Measurements from ENCODE around the gene F11. TPM values are rescaled to one million over a fixed set of nuclear protein-coding genes. Genes with fewer than 3 reads are reported as not detected.

Gene F11
- total and polyA plus RNA-seq, 2 of the 13 experiments (the other 11 are each of a cell fraction or from before 2014, with no cell fraction given), result 35.1 to 58.0 TPM

DNA sequence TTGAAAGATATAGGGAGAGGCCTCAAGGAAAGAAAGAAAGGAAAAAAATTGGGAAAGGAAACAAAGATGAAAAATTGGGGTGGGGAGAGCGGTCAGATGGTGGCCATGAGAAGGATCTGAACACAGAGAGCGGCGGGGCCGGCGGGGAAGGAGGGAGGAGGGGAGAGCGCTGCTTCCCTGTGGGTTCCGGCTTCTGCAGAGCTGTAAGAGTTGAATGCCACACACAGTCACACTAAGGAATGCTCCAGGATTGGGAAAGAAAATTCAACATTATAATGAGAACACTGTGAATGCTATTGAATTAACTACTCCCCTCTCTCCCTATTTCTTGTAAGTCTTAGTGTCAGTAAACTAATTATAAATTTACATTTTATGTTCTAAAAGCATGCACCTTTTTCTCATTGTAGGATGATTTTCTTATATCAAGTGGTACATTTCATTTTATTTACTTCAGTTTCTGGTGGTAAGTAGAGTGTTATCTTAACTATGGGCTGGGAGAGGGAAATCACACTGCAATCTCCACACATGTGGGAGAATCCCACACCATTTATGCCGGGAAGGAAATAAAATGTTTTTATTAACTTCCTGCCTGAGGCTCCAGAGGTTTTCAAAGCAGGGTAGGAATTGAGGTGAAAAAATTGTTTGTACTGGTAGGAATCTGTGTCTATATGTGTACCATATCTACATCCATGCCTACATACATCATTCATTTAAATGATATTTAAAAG, 904 bp downstream of the F11 start:
- peak overlapping the region; percentile 85 for H3K27ac ChIP-seq (ENCODE audit: extremely low read length, insufficient read depth, low read length)
- peak; percentile 41; the same call in 1 of the 2 replicates for TF ChIP-seq POLR2G (IDR thresholded peaks at IDR 0.05; ENCODE audit: low read depth, low read length)
- TF ChIP-seq, protein P1, sequence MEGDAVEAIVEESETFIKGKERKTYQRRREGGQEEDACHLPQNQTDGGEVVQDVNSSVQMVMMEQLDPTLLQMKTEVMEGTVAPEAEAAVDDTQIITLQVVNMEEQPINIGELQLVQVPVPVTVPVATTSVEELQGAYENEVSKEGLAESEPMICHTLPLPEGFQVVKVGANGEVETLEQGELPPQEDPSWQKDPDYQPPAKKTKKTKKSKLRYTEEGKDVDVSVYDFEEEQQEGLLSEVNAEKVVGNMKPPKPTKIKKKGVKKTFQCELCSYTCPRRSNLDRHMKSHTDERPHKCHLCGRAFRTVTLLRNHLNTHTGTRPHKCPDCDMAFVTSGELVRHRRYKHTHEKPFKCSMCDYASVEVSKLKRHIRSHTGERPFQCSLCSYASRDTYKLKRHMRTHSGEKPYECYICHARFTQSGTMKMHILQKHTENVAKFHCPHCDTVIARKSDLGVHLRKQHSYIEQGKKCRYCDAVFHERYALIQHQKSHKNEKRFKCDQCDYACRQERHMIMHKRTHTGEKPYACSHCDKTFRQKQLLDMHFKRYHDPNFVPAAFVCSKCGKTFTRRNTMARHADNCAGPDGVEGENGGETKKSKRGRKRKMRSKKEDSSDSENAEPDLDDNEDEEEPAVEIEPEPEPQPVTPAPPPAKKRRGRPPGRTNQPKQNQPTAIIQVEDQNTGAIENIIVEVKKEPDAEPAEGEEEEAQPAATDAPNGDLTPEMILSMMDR (CRISPR knock-in tag; IDR thresholded peaks at IDR 0.05), result peak; percentile 3; the same call in 1 of the 2 replicates
- no peak for TF ChIP-seq TMF1 (CRISPR knock-in tag; IDR thresholded peaks at IDR 0.05; ENCODE audit: low read depth)
- TF ChIP-seq FOXO1 (CRISPR knock-in tag; IDR thresholded peaks at IDR 0.05), result no peak
- no peak; the same call in 1 of the 2 replicates for TF ChIP-seq GMEB1 (CRISPR knock-in tag; IDR thresholded peaks at IDR 0.05; ENCODE audit: borderline replicate concordance)
- no peak for TF ChIP-seq ZNF556 (CRISPR knock-in tag; IDR thresholded peaks at IDR 0.05; ENCODE audit: borderline replicate concordance)
- peak; percentile 37; the same call in 1 of the 2 replicates for TF ChIP-seq PHF8 (CRISPR knock-in tag; IDR thresholded peaks at IDR 0.05)
- TF ChIP-seq PRPF4 (IDR thresholded peaks at IDR 0.05; ENCODE audit: low read depth, low read length, poor library complexity, severe bottlenecking), result no peak
- 0 out of 2 replicates have a peak, but pooled peaks have one; percentile 45 for TF ChIP-seq SIN3A (IDR thresholded peaks at IDR 0.05; ENCODE audit: borderline replicate concordance, low read depth, low read length)
- no peak for TF ChIP-seq ZNF280D (CRISPR knock-in tag; IDR thresholded peaks at IDR 0.05)
- no peak for TF ChIP-seq ZNF546 (CRISPR knock-in tag; conservative IDR thresholded peaks at IDR 0.05)
- TF ChIP-seq ZNF451 (CRISPR knock-in tag; IDR thresholded peaks at IDR 0.05), result no peak
- no peak for TF ChIP-seq ZNF354B (CRISPR knock-in tag; IDR thresholded peaks at IDR 0.05)
- 0 out of 2 replicates have a peak, but pooled peaks have one; percentile 51 for TF ChIP-seq ELF4 (CRISPR knock-in tag; IDR thresholded peaks at IDR 0.05; ENCODE audit: borderline replicate concordance)
- no peak for TF ChIP-seq BRCA1 (CRISPR knock-in tag; IDR thresholded peaks at IDR 0.05)

More for the DNA sequence above, 904 bp downstream of the F11 start:
- 4% methylated on average over 8 of the region's 8 CpGs for WGBS (ENCODE audit: low lambda C conversion rate)
- Histone ChIP-seq H3K79me2 (ENCODE audit: insufficient read depth, low read length) (peaks cover 9% of the 10 kb centered on the region), H4K20me1 (ENCODE audit: insufficient read depth, low read length) (no peaks in the 10 kb centered on the region), H2AFZ (ENCODE audit: low read length) (no peak overlapping the region), H3K27me3 (ENCODE audit: control insufficient read depth in 1 of 2, insufficient read depth in 2 of 2, low read length in 2 of 2) (no peaks in the 10 kb centered on the region), H3K9ac (ENCODE audit: insufficient read depth, low read depth, low read length) (peak overlapping the region; percentile 74), H3K4me1 (ENCODE audit: insufficient read depth, low read length) (peaks cover 48% of the 10 kb centered on the region), H3K9me3 (ENCODE audit: low read length) (no peaks in the 10 kb centered on the region), H3K4me3 (replicated peaks in 1 of 3; ENCODE audit: insufficient read depth in 1 of 3, low read depth in 2 of 3, low read length in 3 of 3) (peak overlapping the region; percentile 64 to 86 (median 69)), H3K4me2 (ENCODE audit: low read depth, low read length) (peak overlapping the region; percentile 68), H3K36me3 (replicated peaks in 1 of 2; ENCODE audit: control insufficient read depth in 1 of 2, insufficient read depth in 2 of 2, low read length in 2 of 2) (no peaks in the 10 kb centered on the region)
- POLR2A ChIA-PET, result interaction anchor here (0.7 to 2.0 kb wide), 6 partner anchors 8 to 77 kb away, joined by 3 to 10 read pairs (median 4); partner anchors contain the start of gene CYP4V2
- CTCF ChIA-PET (ENCODE audit: low intra/inter-chr PET ratio, low total read pairs), result no interaction called here
- no TSS peak for BruUV-seq (replicated peaks)
- intact Hi-C loops (cut with micrococcal nuclease; ENCODE audit: unreplicated experiment), result loop anchor here (1.0 to 10.0 kb wide), 3 partner anchors 9 to 438 kb away; partner anchors contain the start of gene CYP4V2
- ATAC-seq, result peak; percentile 97
- DNase-seq (ENCODE audit: low spot score), result peak; percentile 58
- in situ Hi-C loops (cut with HindIII; ENCODE audit: extremely low pct_ligation_motif_present, low pct_unique_long_range_greater_than_20kb), result no loop called here
- FAIRE-seq, result peak; percentile 67

Measured in HepG2 (cell line).